MM.1S (cell line): ENCODE measurements around the gene SGCD.

ENCODE experiments used
- CTCF ChIP-seq: fragments of 300-600 bp; sonication (generic); IDR thresholded peaks from 2 replicates; pipeline ENCODE4 v1.5.1; 2016; ENCODE audit warnings: antibody characterized with exemption, low read length, mixed read lengths
- EZH2 ChIP-seq: fragments of 300-600 bp; sonication (generic); optimal IDR thresholded peaks from 2 replicates; pipeline ENCODE3; 2017; ENCODE audit warnings: low read depth, mild to moderate bottlenecking, antibody characterized with exemption, low read length, mixed read lengths

GRCh38 chr5:156329171-156329611 is 2.2 kb downstream of the SGCD start:
- no peak for TF ChIP-seq EZH2
- no peak for TF ChIP-seq CTCF
